Left ventricle myocardium superior (tissue), 1 donor: ENCODE results near the gene AHNAK2. TPM values are rescaled to one million over a fixed set of nuclear protein-coding genes. Genes with fewer than 3 reads are reported as not detected.
"Not testable (repeated sequence)": the region's sequence is repeated elsewhere in the genome, so short reads cannot be mapped to it uniquely, and the experiment has no call there.

Source experiments
- ATAC-seq: fragments of 200-7000 bp; cut with Tn5 transposase; one replicate; pipeline ENCODE4 v1.9.1; 2020; ENCODE audit warnings: mild to moderate bottlenecking, moderate library complexity
- DNase-seq: peaks from one replicate; pipeline ENCODE4 v3.0.0-alpha.2; 2020
- intact Hi-C: fragments of 100-400 bp; cut with micrococcal nuclease; formaldehyde crosslinking; loops from one replicate; pipeline ENCODE4 v1.11.0; 2022
- total RNA-seq: library from RNA; stranded (reverse); fragmentation: NEBNext Ultra II Directional; extraction: Animal tissue kit (Norgen Biotek cat#: 25700); gene quantifications from one replicate; pipeline ENCODE4 v1.2.1, GENCODE V29; 2021
- donor health status: DM: no; HTN: yes; CAD: no; lungs with severe emphysema.

AHNAK2 gene
- total RNA-seq, 1 donor from 2014 or later = 2.5 TPM

GRCh38 chr14:104895786-104896661 is 82.2 kb downstream of the AHNAK2 start:
- intact Hi-C loops = no loop called here
- ATAC-seq (peak; percentile 8), DNase-seq (peak; percentile 51)

- DNase-seq = peak; percentile 51
- peak; percentile 11 for ATAC-seq
- intact Hi-C loops = no loop called here
These were observed 82.9 kb downstream of the AHNAK2 start for GRCh38 chr14:104895207-104895785.

- DNase-seq (peak; percentile 28), ATAC-seq (peak; percentile 37)
- intact Hi-C loops = no loop called here
These were observed 83.6 kb downstream of the AHNAK2 start for GRCh38 chr14:104894331-104895206.

GRCh38 chr14:104893435-104894207 is 84.6 kb downstream of the AHNAK2 start:
- intact Hi-C loops = no loop called here
- DNase-seq (no peak), ATAC-seq (no peak)

GRCh38 chr14:104892531-104893434 is 85.4 kb downstream of the AHNAK2 start:
- no peak for ATAC-seq
- DNase-seq = peak; percentile 25
- intact Hi-C loops = no loop called here

GRCh38 chr14:104891664-104892530 is 86.3 kb downstream of the AHNAK2 start:
- intact Hi-C loops = no loop called here
- DNase-seq = no peak
- no peak for ATAC-seq

- ATAC-seq (no peak), DNase-seq (no peak)
- intact Hi-C loops = no loop called here
These were observed 87.0 kb downstream of the AHNAK2 start for GRCh38 chr14:104891121-104891551.

- DNase-seq, intact Hi-C loops, ATAC-seq: not testable (repeated sequence)
These were observed 87.9 kb downstream of the AHNAK2 start for GRCh38 chr14:104890292-104890691.

- peak; percentile 26 for DNase-seq
These were observed 88.8 kb downstream of the AHNAK2 start for GRCh38 chr14:104889375-104889757.

GRCh38 chr14:104888489-104889374 is 89.4 kb downstream of the AHNAK2 start:
- ATAC-seq (no peak), DNase-seq (peak; percentile 26)
- intact Hi-C loops = no loop called here

More at GRCh38 chr14:104889375-104889757, 88.8 kb downstream of the AHNAK2 start:
- intact Hi-C loops = no loop called here
- ATAC-seq = no peak

GRCh38 chr14:104887623-104888488 is 90.3 kb downstream of the AHNAK2 start:
- intact Hi-C loops = no loop called here
- DNase-seq (peak; percentile 26), ATAC-seq (no peak)
